GM23338 (cell line): ENCODE data around the gene RGL3. TPM values are rescaled to one million over a fixed set of nuclear protein-coding genes. Genes with fewer than 3 reads are reported as not detected.

Experiments
- ATAC-seq: fragments of 200-7000 bp; cut with Tn5 transposase; 3 replicates; pipeline ENCODE4 v1.9.1; 2020
- DNase-seq: peaks from one replicate; pipeline ENCODE4 v3.0.0-alpha.2; 2015; ENCODE audit warnings: low spot score
- H2AFZ ChIP-seq: fragments of 200-600 bp; sonication (generic); 2 replicates; pipeline ENCODE4 v1.8.0; 2016; ENCODE audit warnings: antibody characterized with exemption, mild to moderate bottlenecking, moderate library complexity
- H3F3A ChIP-seq: fragments of 200-600 bp; sonication (generic); replicated peaks from 2 replicates; pipeline ENCODE4 v1.8.0; 2017; ENCODE audit warnings: antibody characterized with exemption, mixed run types, low read depth
- H3K27ac ChIP-seq: fragments of 200-600 bp; sonication (generic); 2 replicates; pipeline ENCODE4 v1.6.1; 2016; ENCODE audit warnings: low read depth
- H3K27me3 ChIP-seq: fragments of 200-600 bp; sonication (generic); 2 replicates; pipeline ENCODE4 v1.8.0; 2016; ENCODE audit warnings: mild to moderate bottlenecking, mixed run types, moderate library complexity; ENCODE audit not compliant: insufficient read depth
- H3K36me3 ChIP-seq: fragments of 200-600 bp; sonication (generic); 2 replicates; pipeline ENCODE4 v1.8.0; 2016; ENCODE audit warnings: mild to moderate bottlenecking; ENCODE audit not compliant: insufficient read depth
- H3K4me1 ChIP-seq: fragments of 200-600 bp; sonication (generic); 2 replicates; pipeline ENCODE4 v1.8.0; 2016; ENCODE audit warnings: mild to moderate bottlenecking, moderate library complexity; ENCODE audit not compliant: insufficient read depth
- H3K4me2 ChIP-seq: fragments of 200-600 bp; sonication (generic); 2 replicates; pipeline ENCODE4 v1.7.1; 2017; ENCODE audit warnings: mixed run types
- H3K4me3 ChIP-seq: fragments of 200-600 bp; sonication (generic); 2 replicates; pipeline ENCODE4 v1.6.1; 2016; ENCODE audit warnings: mixed run types
- H3K79me2 ChIP-seq: fragments of 200-600 bp; sonication (generic); replicated peaks from 2 replicates; pipeline ENCODE4 v1.8.0; 2017; ENCODE audit warnings: mild to moderate bottlenecking; ENCODE audit not compliant: insufficient read depth
- H3K9me2 ChIP-seq: fragments of 200-600 bp; sonication (generic); 2 replicates; pipeline ENCODE4 v1.8.0; 2017; ENCODE audit not compliant: insufficient read depth
- H4K20me1 ChIP-seq: fragments of 200-600 bp; sonication (generic); replicated peaks from 2 replicates; pipeline ENCODE4 v1.8.0; 2017; ENCODE audit warnings: mild to moderate bottlenecking; ENCODE audit not compliant: insufficient read depth
- H3K27ac Mint-ChIP-seq: 2 replicates; pipeline ENCODE4 v1.8.0; 2020; ENCODE audit warnings: inconsistent platforms, mild to moderate bottlenecking, moderate library complexity, mixed read lengths
- H3K27me3 Mint-ChIP-seq: 3 replicates; pipeline ENCODE4 v1.8.0; 2022; ENCODE audit warnings: low read depth, mild to moderate bottlenecking, moderate library complexity, mixed read lengths, inconsistent platforms; ENCODE audit not compliant: insufficient read depth, poor library complexity
- H3K36me3 Mint-ChIP-seq: 3 replicates; pipeline ENCODE4 v1.8.0; 2021; ENCODE audit warnings: low read depth, mild to moderate bottlenecking, inconsistent platforms, moderate library complexity, mixed read lengths
- H3K4me1 Mint-ChIP-seq: 3 replicates; pipeline ENCODE4 v1.8.0; 2020; ENCODE audit warnings: mild to moderate bottlenecking, inconsistent platforms, mixed read lengths
- H3K4me3 Mint-ChIP-seq: 3 replicates; pipeline ENCODE4 v1.8.0; 2021; ENCODE audit warnings: moderate library complexity, mild to moderate bottlenecking, inconsistent platforms, mixed read lengths
- H3K9me3 Mint-ChIP-seq: 3 replicates; pipeline ENCODE4 v1.8.0; 2020; ENCODE audit warnings: moderate library complexity, mild to moderate bottlenecking, inconsistent platforms, mixed read lengths
- CREB1 ChIP-seq: fragments of 250-450 bp; sonication (Bioruptor Pico); IDR thresholded peaks from 2 replicates; pipeline ENCODE4 v1.5.0; 2020; ENCODE audit warnings: low read depth, mild to moderate bottlenecking, moderate library complexity
- ETS1 ChIP-seq: IDR thresholded peaks from 2 replicates; pipeline ENCODE4 v1.6.1; 2016; ENCODE audit warnings: antibody characterized with exemption
- EZH2 ChIP-seq: fragments of 200-600 bp; sonication (generic); IDR thresholded peaks from one replicate; pipeline ENCODE4 v1.8.0; 2017; ENCODE audit warnings: antibody characterized with exemption, mild to moderate bottlenecking, low read depth; ENCODE audit not compliant: unreplicated experiment
- EZH2phosphoT487 ChIP-seq: fragments of 200-600 bp; sonication (generic); IDR thresholded peaks from one replicate; pipeline ENCODE4 v1.8.1; 2018; ENCODE audit warnings: antibody characterized with exemption; ENCODE audit not compliant: unreplicated experiment
- JUNB ChIP-seq: IDR thresholded peaks from one replicate; pipeline ENCODE4 v1.6.1; 2016; ENCODE audit warnings: antibody characterized with exemption; ENCODE audit not compliant: unreplicated experiment
- NANOG ChIP-seq: IDR thresholded peaks from 2 replicates; pipeline ENCODE4 v1.6.1; 2016; ENCODE audit warnings: antibody characterized with exemption, borderline replicate concordance
- POLR2AphosphoS5 ChIP-seq: IDR thresholded peaks from 2 replicates; pipeline ENCODE4 v1.6.1; 2016; ENCODE audit warnings: antibody characterized with exemption, low read depth
- ZNF114 ChIP-seq: fragments of 250-450 bp; sonication (Bioruptor Pico); IDR thresholded peaks from 2 replicates; pipeline ENCODE4 v1.5.0; 2020; ENCODE audit warnings: mild to moderate bottlenecking, moderate library complexity
- ZNF331 ChIP-seq: fragments of 250-450 bp; sonication (Bioruptor Pico); IDR thresholded peaks from 2 replicates; pipeline ENCODE4 v1.5.0; 2020; ENCODE audit warnings: low read depth, mild to moderate bottlenecking, moderate library complexity
- polyA plus RNA-seq: library from polyadenylated mRNA; unstranded; fragments of >200 nt; fragmentation: Nextera tagmentation; extraction: Ambion mirVana; gene quantifications from 2 replicates; pipeline ENCODE4 v1.2.1, GENCODE V29; 2016
- total RNA-seq: library from RNA; depleted of rRNA; stranded (reverse); fragments of >200 nt; shearing (Covaris generic); gene quantifications from 2 replicates; pipeline ENCODE4 v1.2.3, GENCODE V29; 2014
- TF ChIP-seq, protein P1 (sequence below), 2 experiments: fragments of 200-600 bp in 1 of 2; sonication (generic) in 1 of 2; conservative IDR thresholded peaks; 2 replicates each; pipeline versions ENCODE4 v1.5.1 to v1.6.1; 2016 to 2017; ENCODE audit warnings: antibody characterized with exemption in 2 of 2, low read depth in 2 of 2, mild to moderate bottlenecking in 2 of 2, moderate library complexity in 1 of 2
- TF ChIP-seq, protein P2 (sequence below): IDR thresholded peaks from one replicate; pipeline ENCODE4 v1.6.1; 2018; ENCODE audit warnings: antibody characterized with exemption; ENCODE audit not compliant: unreplicated experiment

Gene RGL3
- total and polyA plus RNA-seq, 2 experiments from 2014 or later, result 48.8 to 49.4 TPM

DNA sequence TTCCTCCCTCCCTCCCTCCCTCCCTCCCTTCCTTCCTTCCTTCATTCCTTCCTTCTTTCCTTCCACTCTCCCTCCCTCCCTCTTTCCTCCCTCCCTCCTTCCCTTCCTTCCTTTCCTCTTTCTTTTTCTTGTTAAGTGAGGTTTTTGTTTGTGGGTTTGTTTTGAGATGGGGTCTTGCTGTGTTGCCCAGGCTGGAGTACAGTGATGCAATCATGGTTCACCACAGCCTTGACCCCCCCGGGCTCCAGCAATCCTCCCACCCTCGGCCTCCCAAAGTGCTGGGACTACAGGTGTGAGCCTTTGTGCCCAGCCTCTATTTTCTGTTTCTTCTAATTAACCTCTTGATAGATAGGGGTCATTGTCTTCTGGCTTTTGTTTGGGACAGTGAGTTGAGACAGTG, 42.3 kb upstream of the RGL3 start:
- no peak overlapping the region for H3K4me2 ChIP-seq
- peaks cover 11% of the 10 kb centered on the region; the same call in 1 of the 2 replicates for H3K4me1 ChIP-seq
- Mint-ChIP-seq H3K27me3 (peaks cover 1% of the 10 kb centered on the region), H3K4me1 (peaks cover 8% of the 10 kb centered on the region; the same call in 2 of the 3 replicates), H3K36me3 (no peaks in the 10 kb centered on the region), H3K4me3 (no peak overlapping the region), H3K27ac (no peak overlapping the region), H3K9me3 (no peaks in the 10 kb centered on the region)
- H2AFZ ChIP-seq, result no peak overlapping the region
- DNase-seq (no peak), ATAC-seq (no peak)
- no peaks in the 10 kb centered on the region for H3K9me2 ChIP-seq
- H3F3A ChIP-seq, result 0 out of 2 replicates have a peak, but pooled peaks cover 5% of the 10 kb centered on the region
- H3K27me3 ChIP-seq, result no peaks in the 10 kb centered on the region
- TF ChIP-seq POLR2AphosphoS5 (no peak), EZH2phosphoT487 (no peak), NANOG (no peak), ZNF331 (no peak), EZH2 (no peak), JUNB (no peak), ETS1 (no peak), CREB1 (CRISPR knock-in tag) (no peak), ZNF114 (CRISPR knock-in tag) (no peak)
- TF ChIP-seq, protein P1, sequence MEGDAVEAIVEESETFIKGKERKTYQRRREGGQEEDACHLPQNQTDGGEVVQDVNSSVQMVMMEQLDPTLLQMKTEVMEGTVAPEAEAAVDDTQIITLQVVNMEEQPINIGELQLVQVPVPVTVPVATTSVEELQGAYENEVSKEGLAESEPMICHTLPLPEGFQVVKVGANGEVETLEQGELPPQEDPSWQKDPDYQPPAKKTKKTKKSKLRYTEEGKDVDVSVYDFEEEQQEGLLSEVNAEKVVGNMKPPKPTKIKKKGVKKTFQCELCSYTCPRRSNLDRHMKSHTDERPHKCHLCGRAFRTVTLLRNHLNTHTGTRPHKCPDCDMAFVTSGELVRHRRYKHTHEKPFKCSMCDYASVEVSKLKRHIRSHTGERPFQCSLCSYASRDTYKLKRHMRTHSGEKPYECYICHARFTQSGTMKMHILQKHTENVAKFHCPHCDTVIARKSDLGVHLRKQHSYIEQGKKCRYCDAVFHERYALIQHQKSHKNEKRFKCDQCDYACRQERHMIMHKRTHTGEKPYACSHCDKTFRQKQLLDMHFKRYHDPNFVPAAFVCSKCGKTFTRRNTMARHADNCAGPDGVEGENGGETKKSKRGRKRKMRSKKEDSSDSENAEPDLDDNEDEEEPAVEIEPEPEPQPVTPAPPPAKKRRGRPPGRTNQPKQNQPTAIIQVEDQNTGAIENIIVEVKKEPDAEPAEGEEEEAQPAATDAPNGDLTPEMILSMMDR (conservative IDR thresholded peaks at IDR 0.05; ENCODE audit: low read depth in 2 of 2), result no peak
- TF ChIP-seq, protein P2, sequence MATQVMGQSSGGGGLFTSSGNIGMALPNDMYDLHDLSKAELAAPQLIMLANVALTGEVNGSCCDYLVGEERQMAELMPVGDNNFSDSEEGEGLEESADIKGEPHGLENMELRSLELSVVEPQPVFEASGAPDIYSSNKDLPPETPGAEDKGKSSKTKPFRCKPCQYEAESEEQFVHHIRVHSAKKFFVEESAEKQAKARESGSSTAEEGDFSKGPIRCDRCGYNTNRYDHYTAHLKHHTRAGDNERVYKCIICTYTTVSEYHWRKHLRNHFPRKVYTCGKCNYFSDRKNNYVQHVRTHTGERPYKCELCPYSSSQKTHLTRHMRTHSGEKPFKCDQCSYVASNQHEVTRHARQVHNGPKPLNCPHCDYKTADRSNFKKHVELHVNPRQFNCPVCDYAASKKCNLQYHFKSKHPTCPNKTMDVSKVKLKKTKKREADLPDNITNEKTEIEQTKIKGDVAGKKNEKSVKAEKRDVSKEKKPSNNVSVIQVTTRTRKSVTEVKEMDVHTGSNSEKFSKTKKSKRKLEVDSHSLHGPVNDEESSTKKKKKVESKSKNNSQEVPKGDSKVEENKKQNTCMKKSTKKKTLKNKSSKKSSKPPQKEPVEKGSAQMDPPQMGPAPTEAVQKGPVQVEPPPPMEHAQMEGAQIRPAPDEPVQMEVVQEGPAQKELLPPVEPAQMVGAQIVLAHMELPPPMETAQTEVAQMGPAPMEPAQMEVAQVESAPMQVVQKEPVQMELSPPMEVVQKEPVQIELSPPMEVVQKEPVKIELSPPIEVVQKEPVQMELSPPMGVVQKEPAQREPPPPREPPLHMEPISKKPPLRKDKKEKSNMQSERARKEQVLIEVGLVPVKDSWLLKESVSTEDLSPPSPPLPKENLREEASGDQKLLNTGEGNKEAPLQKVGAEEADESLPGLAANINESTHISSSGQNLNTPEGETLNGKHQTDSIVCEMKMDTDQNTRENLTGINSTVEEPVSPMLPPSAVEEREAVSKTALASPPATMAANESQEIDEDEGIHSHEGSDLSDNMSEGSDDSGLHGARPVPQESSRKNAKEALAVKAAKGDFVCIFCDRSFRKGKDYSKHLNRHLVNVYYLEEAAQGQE, result no peak
- no peak overlapping the region for H3K27ac ChIP-seq
- H3K79me2 ChIP-seq, result no peaks in the 10 kb centered on the region
- no peak overlapping the region for H3K4me3 ChIP-seq
- H4K20me1 ChIP-seq, result no peaks in the 10 kb centered on the region
- H3K36me3 ChIP-seq, result no peaks in the 10 kb centered on the region
